Stimulated activated naive B cell treated with anti-CD40 and anti-IgM and Interleukin-4, amounts not matched to agents 10 μg/mL and 1 μg/mL and 100 μg/mL, for 72 hours (primary cell): ENCODE results near the gene PACC1.
"Not testable (repeated sequence)": the region's sequence is repeated elsewhere in the genome, so short reads cannot be mapped to it uniquely, and the experiment has no call there.

ENCODE experiments used
- ATAC-seq, 2 donors: fragments of 150-1000 bp; cut with Tn5 transposase; replicated peaks; 2 replicates each; pipeline ENCODE4 v1.10.0; 2021; ENCODE audit warnings: moderate library complexity in 1 of 2
- DNase-seq: peaks from one replicate; pipeline ENCODE4 v3.0.0; 2021
- H3K27ac Mint-ChIP-seq: one replicate; pipeline ENCODE4 v1.8.0; 2022; ENCODE audit warnings: mild to moderate bottlenecking, mixed read lengths
- H3K27me3 Mint-ChIP-seq, 2 donors: one replicate each; pipeline ENCODE4 v1.8.0; 2022; ENCODE audit warnings: mixed read lengths in 2 of 2
- H3K36me3 Mint-ChIP-seq, 2 donors: one replicate each; pipeline ENCODE4 v1.8.0; 2022; ENCODE audit warnings: mixed read lengths in 2 of 2, mild to moderate bottlenecking in 1 of 2
- H3K4me1 Mint-ChIP-seq, 2 donors: one replicate each; pipeline ENCODE4 v1.8.0; 2022; ENCODE audit warnings: mixed read lengths in 2 of 2, mild to moderate bottlenecking in 1 of 2
- H3K4me3 Mint-ChIP-seq, 2 donors: one replicate each; pipeline ENCODE4 v1.8.0; 2022; ENCODE audit warnings: mild to moderate bottlenecking in 2 of 2, mixed read lengths in 2 of 2, moderate library complexity in 1 of 2
- H3K9me3 Mint-ChIP-seq, 2 donors: one replicate each; pipeline ENCODE4 v1.8.0; 2022; ENCODE audit warnings: mixed read lengths in 2 of 2, mild to moderate bottlenecking in 1 of 2

The PACC1 gene

GRCh38 chr1:212354464-212354863 is 60.2 kb downstream of the PACC1 start:
- H3K36me3 Mint-ChIP-seq, result peaks cover 16 to 23% of the 10 kb centered on the region in 2 donors
- ATAC-seq, result no peak

DNA sequence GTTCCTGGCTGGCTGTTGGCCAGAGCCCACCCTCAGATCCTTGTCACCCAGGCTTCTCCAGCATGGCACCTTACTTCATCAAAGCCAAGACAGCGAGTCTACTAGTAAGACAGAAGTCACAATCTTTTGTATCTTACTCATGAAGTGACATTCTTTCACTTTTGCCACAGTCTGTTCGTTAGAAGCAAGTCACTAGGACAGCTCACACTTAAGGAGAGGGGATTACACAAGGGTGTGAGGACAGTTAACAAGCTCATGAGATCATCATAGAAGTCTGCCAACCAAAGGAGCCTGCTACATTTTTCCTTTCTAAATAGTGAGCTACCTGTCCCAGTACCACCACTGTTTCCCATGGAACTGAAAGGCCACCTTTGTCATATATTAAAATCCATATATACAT is 61.5 kb downstream of the PACC1 start:
- H3K36me3 Mint-ChIP-seq, result peaks cover 16 to 21% of the 10 kb centered on the region in 2 donors
- ATAC-seq, result no peak
- H3K9me3 Mint-ChIP-seq, result no peaks in the 10 kb centered on the region
- peaks cover 0 to 2% of the 10 kb centered on the region in 2 donors for H3K4me1 Mint-ChIP-seq
- no peak overlapping the region for H3K27ac Mint-ChIP-seq
- DNase-seq, result no peak
- no peaks in the 10 kb centered on the region for H3K27me3 Mint-ChIP-seq
- H3K4me3 Mint-ChIP-seq, result no peak overlapping the region

More at GRCh38 chr1:212354464-212354863, 60.2 kb downstream of the PACC1 start:
- H3K9me3 Mint-ChIP-seq, result no peaks in the 10 kb centered on the region
- H3K27me3 Mint-ChIP-seq, result no peaks in the 10 kb centered on the region
- no peak overlapping the region for H3K27ac Mint-ChIP-seq
- H3K4me1 Mint-ChIP-seq, result peaks cover 0 to 2% of the 10 kb centered on the region in 2 donors
- DNase-seq, result no peak
- no peak overlapping the region for H3K4me3 Mint-ChIP-seq

- H3K36me3 Mint-ChIP-seq, result peaks cover 12 to 21% of the 10 kb centered on the region in 2 donors
- peaks cover 0 to 2% of the 10 kb centered on the region in 2 donors for H3K4me1 Mint-ChIP-seq
- no peaks in the 10 kb centered on the region for H3K27me3 Mint-ChIP-seq
- H3K27ac Mint-ChIP-seq, result no peak overlapping the region
- DNase-seq (no peak), ATAC-seq (no peak)
- no peak overlapping the region for H3K4me3 Mint-ChIP-seq
- no peaks in the 10 kb centered on the region for H3K9me3 Mint-ChIP-seq
Measured at GRCh38 chr1:212351588-212352362, 62.9 kb downstream of the PACC1 start.

GRCh38 chr1:212346601-212347000 is 68.1 kb downstream of the PACC1 start:
- H3K4me3 Mint-ChIP-seq, result no peak overlapping the region
- H3K9me3 Mint-ChIP-seq, result no peaks in the 10 kb centered on the region
- no peak overlapping the region for H3K27ac Mint-ChIP-seq
- DNase-seq, result no peak
- no peak for ATAC-seq
- H3K4me1 Mint-ChIP-seq, result peaks cover 0 to 2% of the 10 kb centered on the region in 2 donors
- H3K27me3 Mint-ChIP-seq, result no peaks in the 10 kb centered on the region
- peaks cover 7 to 13% of the 10 kb centered on the region in 2 donors for H3K36me3 Mint-ChIP-seq

- no peak overlapping the region for H3K4me3 Mint-ChIP-seq
- no peak overlapping the region for H3K27ac Mint-ChIP-seq
- H3K27me3 Mint-ChIP-seq, result no peaks in the 10 kb centered on the region
- ATAC-seq (no peak), DNase-seq (no peak)
- no peaks in the 10 kb centered on the region for H3K4me1 Mint-ChIP-seq
- peaks cover 7 to 10% of the 10 kb centered on the region in 2 donors for H3K36me3 Mint-ChIP-seq
- H3K9me3 Mint-ChIP-seq, result no peaks in the 10 kb centered on the region
Measured at GRCh38 chr1:212344905-212345304, 69.8 kb downstream of the PACC1 start.

DNA sequence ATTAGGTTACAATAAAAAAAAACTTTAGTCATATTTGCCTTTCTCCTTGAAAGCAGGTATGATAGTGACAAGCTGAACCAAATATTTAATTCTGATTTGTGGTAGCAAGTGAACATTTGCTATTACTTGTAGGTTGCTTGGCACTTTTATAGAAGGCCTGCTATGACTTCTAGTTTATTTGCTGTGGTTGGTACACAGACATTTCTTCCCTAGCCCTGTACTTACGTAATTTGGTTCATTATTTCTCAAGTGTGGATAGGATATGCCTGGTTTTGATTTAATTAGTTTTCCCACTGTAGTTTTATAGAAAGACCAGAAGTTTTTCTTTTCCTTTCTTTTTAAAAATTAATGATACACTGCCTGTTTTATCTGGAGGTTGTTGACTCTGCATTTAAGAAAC is 73.6 kb downstream of the PACC1 start:
- H3K36me3 Mint-ChIP-seq, result peaks cover 14 to 16% of the 10 kb centered on the region in 2 donors
- ATAC-seq (no peak), DNase-seq (no peak)
- H3K4me3 Mint-ChIP-seq, result no peak overlapping the region
- H3K27ac Mint-ChIP-seq, result no peak overlapping the region
- H3K27me3 Mint-ChIP-seq, result no peaks in the 10 kb centered on the region
- H3K9me3 Mint-ChIP-seq, result no peaks in the 10 kb centered on the region
- H3K4me1 Mint-ChIP-seq, result no peaks in the 10 kb centered on the region

DNA sequence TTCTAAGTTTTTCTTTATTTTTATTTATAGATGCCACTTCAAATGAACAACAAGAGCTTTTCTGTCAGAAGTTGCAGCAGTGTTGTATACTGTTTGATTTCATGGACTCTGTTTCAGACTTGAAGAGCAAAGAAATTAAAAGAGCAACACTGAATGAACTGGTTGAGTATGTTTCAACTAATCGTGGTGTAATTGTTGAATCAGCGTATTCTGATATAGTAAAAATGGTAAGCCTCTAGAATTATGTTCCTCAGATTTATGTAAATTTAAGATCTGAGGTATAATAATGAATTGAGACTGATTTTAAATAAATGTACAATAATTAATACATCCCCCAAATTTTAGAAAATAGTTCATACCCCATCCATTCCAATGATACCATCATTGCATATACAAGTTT is 85.6 kb downstream of the PACC1 start:
- ATAC-seq, result no peak
- Mint-ChIP-seq H3K9me3 (peaks cover 0 to under 1% of the 10 kb centered on the region in 2 donors), H3K27me3 (no peaks in the 10 kb centered on the region), H3K4me1 (peaks cover 4 to 14% of the 10 kb centered on the region in 2 donors), H3K27ac (no peak overlapping the region), H3K4me3 (no peak overlapping the region), H3K36me3 (peaks cover 7 to 13% of the 10 kb centered on the region in 2 donors)
- no peak for DNase-seq

DNA sequence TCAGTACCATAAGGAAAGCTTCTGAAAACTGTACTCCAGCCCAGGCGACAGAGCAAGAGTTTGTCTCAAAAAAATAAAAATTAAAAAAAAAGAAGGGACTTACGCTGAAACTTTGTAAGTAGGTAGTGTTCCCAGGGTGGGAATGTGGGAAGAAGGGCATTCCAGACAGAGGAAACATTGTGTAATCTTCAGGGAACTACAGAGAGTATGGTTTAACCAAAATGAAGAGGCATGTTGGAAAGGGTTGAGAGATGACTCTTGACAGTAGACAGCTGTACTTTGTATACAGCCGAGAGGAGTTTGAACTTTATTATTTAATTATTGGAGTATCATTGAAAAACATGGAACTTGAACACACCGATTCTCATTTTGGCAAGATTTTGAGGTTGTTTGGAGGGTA is 86.4 kb downstream of the PACC1 start:
- ATAC-seq, result no peak
- DNase-seq, result no peak
- H3K4me3 Mint-ChIP-seq, result no peak overlapping the region
- H3K4me1 Mint-ChIP-seq, result peaks cover 4 to 14% of the 10 kb centered on the region in 2 donors
- no peaks in the 10 kb centered on the region for H3K9me3 Mint-ChIP-seq
- peaks cover 0 to 7% of the 10 kb centered on the region in 2 donors for H3K36me3 Mint-ChIP-seq
- no peaks in the 10 kb centered on the region for H3K27me3 Mint-ChIP-seq
- no peak overlapping the region for H3K27ac Mint-ChIP-seq

DNA sequence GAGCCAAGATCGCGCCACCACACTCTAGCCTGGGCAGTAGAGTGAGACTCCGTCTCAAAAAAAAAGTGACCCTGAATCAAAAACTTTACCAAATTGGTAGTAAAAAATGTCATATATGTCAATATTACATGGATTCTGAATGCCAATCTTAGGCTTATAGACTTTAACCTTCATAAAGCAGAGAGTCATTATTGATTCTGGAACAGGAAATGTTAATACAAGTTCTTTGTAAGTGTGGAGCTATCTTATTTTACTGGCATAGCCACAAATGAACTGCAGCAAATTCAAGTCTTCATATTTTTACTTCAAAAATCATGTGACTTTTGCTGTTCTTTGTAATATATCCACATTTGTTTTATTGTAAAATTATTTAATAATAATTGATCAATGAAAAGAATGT is 88.1 kb downstream of the PACC1 start:
- ATAC-seq, result no peak

DNA sequence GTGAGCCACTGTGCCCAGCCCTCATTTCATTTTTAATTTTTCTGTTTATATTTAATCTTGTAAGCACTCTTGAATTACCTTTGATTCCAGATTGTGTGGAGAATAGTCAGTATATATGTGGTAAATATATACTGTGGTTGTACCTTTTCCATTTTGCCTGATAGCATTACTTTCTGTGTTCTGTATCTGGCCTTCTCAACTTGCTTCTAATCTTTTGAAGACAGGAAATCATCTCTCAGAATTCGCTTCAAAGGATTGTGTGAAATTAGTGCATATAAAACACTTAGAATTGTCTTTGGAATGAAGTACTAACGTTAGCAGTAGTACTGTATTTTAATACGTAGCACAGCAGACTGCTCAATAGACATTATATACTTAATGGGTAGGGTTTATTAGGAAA is 91.6 kb downstream of the PACC1 start:
- Mint-ChIP-seq H3K36me3 (no peaks in the 10 kb centered on the region), H3K4me3 (no peak overlapping the region), H3K4me1 (peaks cover 4 to 9% of the 10 kb centered on the region in 2 donors), H3K9me3 (no peaks in the 10 kb centered on the region), H3K27ac (no peak overlapping the region), H3K27me3 (no peaks in the 10 kb centered on the region)
- DNase-seq (no peak), ATAC-seq (no peak)

More for the DNA sequence above, 88.1 kb downstream of the PACC1 start:
- Mint-ChIP-seq H3K27ac (no peak overlapping the region), H3K27me3 (no peaks in the 10 kb centered on the region), H3K4me1 (peaks cover 4 to 14% of the 10 kb centered on the region in 2 donors), H3K36me3 (peaks cover 0 to 7% of the 10 kb centered on the region in 2 donors), H3K9me3 (no peaks in the 10 kb centered on the region), H3K4me3 (no peak overlapping the region)
- no peak for DNase-seq

- not testable (repeated sequence) for H3K27me3 Mint-ChIP-seq, DNase-seq, H3K27ac Mint-ChIP-seq, ATAC-seq, H3K9me3 Mint-ChIP-seq, H3K4me3 Mint-ChIP-seq, H3K36me3 Mint-ChIP-seq
- peaks cover 9 to 27% of the 10 kb centered on the region in 2 donors for H3K4me1 Mint-ChIP-seq
Measured at GRCh38 chr1:212321031-212321430, 93.7 kb downstream of the PACC1 start.

DNA sequence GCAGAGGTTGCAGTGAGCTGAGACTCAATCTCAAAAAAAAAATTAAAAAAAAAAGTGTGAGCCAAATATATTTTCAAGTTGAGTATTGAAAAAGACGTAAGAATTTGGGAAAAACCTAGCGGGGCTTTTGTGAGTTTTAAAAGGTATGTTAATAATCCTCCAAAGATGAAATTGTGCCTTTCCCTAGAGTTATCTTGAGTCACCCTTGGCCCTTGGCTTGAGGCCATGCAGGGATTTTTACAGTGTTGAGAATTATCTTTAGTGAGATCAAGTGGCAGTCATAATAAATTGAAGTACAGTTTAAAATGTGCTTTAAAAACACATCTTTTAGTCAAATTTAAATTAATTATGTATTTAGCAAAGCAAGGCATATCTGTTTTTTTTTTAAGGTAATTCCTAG is 96.8 kb downstream of the PACC1 start:
- no peak overlapping the region for H3K27ac Mint-ChIP-seq
- H3K9me3 Mint-ChIP-seq, result no peaks in the 10 kb centered on the region
- peaks cover 0 to 7% of the 10 kb centered on the region in 2 donors for H3K36me3 Mint-ChIP-seq
- no peak overlapping the region for H3K4me3 Mint-ChIP-seq
- H3K4me1 Mint-ChIP-seq, result peaks cover 9 to 24% of the 10 kb centered on the region in 2 donors
- ATAC-seq (no peak), DNase-seq (no peak)
- H3K27me3 Mint-ChIP-seq, result no peaks in the 10 kb centered on the region

GRCh38 chr1:212315907-212316306 is 98.8 kb downstream of the PACC1 start:
- Mint-ChIP-seq H3K36me3 (peaks cover 0 to 7% of the 10 kb centered on the region in 2 donors), H3K4me3 (no peak overlapping the region), H3K9me3 (no peaks in the 10 kb centered on the region), H3K27me3 (no peaks in the 10 kb centered on the region), H3K27ac (no peak overlapping the region), H3K4me1 (peaks cover 10 to 24% of the 10 kb centered on the region in 2 donors)
- DNase-seq, result no peak
- peak; percentile 36 to 42 for ATAC-seq

GRCh38 chr1:212315184-212315583 is 99.5 kb downstream of the PACC1 start:
- H3K27ac Mint-ChIP-seq, result no peak overlapping the region
- peaks cover 3 to 7% of the 10 kb centered on the region in 2 donors for H3K36me3 Mint-ChIP-seq
- no peak for ATAC-seq
- peaks cover 14 to 30% of the 10 kb centered on the region in 2 donors for H3K4me1 Mint-ChIP-seq
- no peak overlapping the region for H3K4me3 Mint-ChIP-seq
- H3K9me3 Mint-ChIP-seq, result no peaks in the 10 kb centered on the region
- no peak for DNase-seq
- H3K27me3 Mint-ChIP-seq, result no peaks in the 10 kb centered on the region
